ENCODE measurements around the gene GIMAP2.

The GIMAP2 gene

GRCh38 chr7:150732786-150733481 lies 47.4 kb downstream of the GIMAP2 start:
- Histone ChIP-seq H3K36me3 (ENCODE audit: control insufficient read depth in 2 of 2, insufficient read depth in 1 of 2, low read length in 2 of 2) (no peaks in the 10 kb centered on the region), H3K4me1 (ENCODE audit: control insufficient read depth, insufficient read depth, low read length) (no peaks in the 10 kb centered on the region), H3K4me3 (ENCODE audit: low read depth, low read length) (no peak overlapping the region), H3K9me3 (ENCODE audit: control insufficient read depth, insufficient read depth, low read depth, low read length) (no peaks in the 10 kb centered on the region), H3K27ac (ENCODE audit: extremely low read depth, low read depth, low read length) (no peak overlapping the region)
- ChIA-PET POLR2A (no interaction called here), CTCF (no interaction called here)
- TF ChIP-seq ZNF626 (tag by site-specific recombination; IDR thresholded peaks at IDR 0.05) (no peak), ZNF2 (tag by site-specific recombination; IDR thresholded peaks at IDR 0.05) (no peak), ZBTB26 (tag by site-specific recombination; optimal IDR thresholded peaks at IDR 0.05) (no peak), ZNF214 (tag by site-specific recombination; IDR thresholded peaks at IDR 0.05; ENCODE audit: borderline replicate concordance) (no peak), ZNF585B (tag by site-specific recombination; IDR thresholded peaks at IDR 0.05) (no peak), BCL11B (tag by site-specific recombination; IDR thresholded peaks at IDR 0.05; ENCODE audit: low read depth) (no peak), PRDM1 (tag by site-specific recombination; IDR thresholded peaks at IDR 0.05) (no peak), TSHZ1 (tag by site-specific recombination; IDR thresholded peaks at IDR 0.05; ENCODE audit: borderline replicate concordance) (no peak), INSM2 (tag by site-specific recombination; IDR thresholded peaks at IDR 0.05) (no peak), TRIM28 (IDR thresholded peaks at IDR 0.05; ENCODE audit: borderline replicate concordance, low read length) (no peak), AEBP2 (tag by site-specific recombination; IDR thresholded peaks at IDR 0.05; ENCODE audit: borderline replicate concordance) (no peak), KLF9 (tag by site-specific recombination; IDR thresholded peaks at IDR 0.05; ENCODE audit: low read depth) (no peak), ZFP37 (tag by site-specific recombination; IDR thresholded peaks at IDR 0.05) (no peak), PRDM2 (tag by site-specific recombination; IDR thresholded peaks at IDR 0.05; ENCODE audit: borderline replicate concordance) (no peak), GLI2 (tag by site-specific recombination; IDR thresholded peaks at IDR 0.05; ENCODE audit: borderline replicate concordance, low read depth) (no peak), ZSCAN5A (tag by site-specific recombination; IDR thresholded peaks at IDR 0.05) (no peak), PBX3 (CRISPR knock-in tag; IDR thresholded peaks at IDR 0.05) (no peak)
